ENCODE data around the gene CYLC1. TPM values are rescaled to one million over a fixed set of nuclear protein-coding genes. Genes with fewer than 3 reads are reported as not detected.

CYLC1 gene, protein sequence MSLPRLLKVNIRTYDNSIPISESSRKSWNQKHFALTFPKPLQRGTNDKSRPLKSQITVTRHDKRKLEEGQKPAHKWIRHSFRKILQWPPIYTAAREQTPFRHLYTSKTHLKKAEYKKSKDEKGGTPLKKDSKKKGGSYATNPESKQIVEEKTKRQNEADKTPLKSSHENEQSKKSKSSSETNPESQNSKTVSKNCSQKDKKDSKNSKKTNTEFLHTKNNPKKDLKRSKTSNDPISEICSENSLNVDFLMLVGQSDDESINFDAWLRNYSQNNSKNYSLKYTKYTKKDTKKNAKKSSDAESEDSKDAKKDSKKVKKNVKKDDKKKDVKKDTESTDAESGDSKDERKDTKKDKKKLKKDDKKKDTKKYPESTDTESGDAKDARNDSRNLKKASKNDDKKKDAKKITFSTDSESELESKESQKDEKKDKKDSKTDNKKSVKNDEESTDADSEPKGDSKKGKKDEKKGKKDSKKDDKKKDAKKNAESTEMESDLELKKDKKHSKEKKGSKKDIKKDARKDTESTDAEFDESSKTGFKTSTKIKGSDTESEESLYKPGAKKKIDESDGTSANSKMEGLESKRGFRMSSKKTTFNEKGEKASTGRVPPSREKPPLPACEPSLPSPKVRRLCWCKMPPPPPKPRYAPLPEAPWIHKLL
- not detected for total RNA-seq

GRCh38 chrX:83860846-83861245 lies at the start of gene CYLC1:
TSS of gene CYLC1 (plus strand) at chrX:83861146. CDS start at chrX:83861183, 37 bp downstream.
- no peak within 1 kb of the TSS for H3K27ac Mint-ChIP-seq
- H3K9me3 Mint-ChIP-seq: peaks cover 10% of the 10 kb centered on the region
- no peaks in the 10 kb centered on the region for H3K36me3 Mint-ChIP-seq (ENCODE audit: low read depth)
- no peaks in the 10 kb centered on the region for H3K4me1 Mint-ChIP-seq
- H3K4me3 Mint-ChIP-seq: no peak within 1 kb of the TSS
- H3K27me3 Mint-ChIP-seq: no peaks in the 10 kb centered on the region
- no peak for ATAC-seq (replicated peaks)

GRCh38 chrX:83819304-83819703 lies 41.6 kb upstream of the CYLC1 start:
- no peaks in the 10 kb centered on the region for H3K36me3 Mint-ChIP-seq (ENCODE audit: low read depth)
- H3K4me1 Mint-ChIP-seq: no peaks in the 10 kb centered on the region
- no peaks in the 10 kb centered on the region for H3K27me3 Mint-ChIP-seq
- no peak for ATAC-seq (replicated peaks)
- H3K9me3 Mint-ChIP-seq: peaks cover 3% of the 10 kb centered on the region
- H3K27ac Mint-ChIP-seq: no peak overlapping the region
- H3K4me3 Mint-ChIP-seq: no peak overlapping the region

- Mint-ChIP-seq H3K27ac (no peak overlapping the region), H3K27me3 (no peaks in the 10 kb centered on the region), H3K4me3 (no peak overlapping the region), H3K4me1 (no peaks in the 10 kb centered on the region), H3K36me3 (ENCODE audit: low read depth) (no peaks in the 10 kb centered on the region), H3K9me3 (peaks cover 3% of the 10 kb centered on the region)
- no peak for ATAC-seq (replicated peaks)
These were observed 31.1 kb upstream of the CYLC1 start for GRCh38 chrX:83829874-83830273.

- Mint-ChIP-seq H3K27me3 (no peaks in the 10 kb centered on the region), H3K36me3 (ENCODE audit: low read depth) (no peaks in the 10 kb centered on the region), H3K27ac (no peak overlapping the region), H3K4me3 (no peak overlapping the region), H3K4me1 (no peaks in the 10 kb centered on the region), H3K9me3 (no peaks in the 10 kb centered on the region)
- no peak for ATAC-seq (replicated peaks)
These were observed 15.5 kb upstream of the CYLC1 start for GRCh38 chrX:83845397-83845796.

DNA sequence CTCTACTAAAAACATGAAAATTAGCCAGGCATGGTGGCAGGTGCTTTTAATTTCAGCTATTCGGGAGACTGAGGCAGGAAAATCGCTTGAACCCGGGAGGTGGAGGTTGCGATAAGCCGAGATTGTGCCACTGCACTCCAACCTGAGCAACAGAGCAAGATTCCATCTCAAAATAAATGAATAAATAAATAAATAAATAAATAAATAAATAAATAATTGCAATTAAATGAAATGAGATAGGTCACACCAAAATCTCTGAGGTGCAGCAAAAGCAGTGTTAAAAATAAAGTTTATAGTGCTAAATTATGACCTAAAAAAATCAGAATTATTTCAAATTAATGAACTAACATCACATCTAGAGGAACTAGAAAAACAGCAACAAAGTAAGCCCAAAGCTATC lies 13.6 kb upstream of the CYLC1 start:
- H3K27ac Mint-ChIP-seq: no peak overlapping the region
- no peaks in the 10 kb centered on the region for H3K36me3 Mint-ChIP-seq (ENCODE audit: low read depth)
- no peaks in the 10 kb centered on the region for H3K4me1 Mint-ChIP-seq
- no peaks in the 10 kb centered on the region for H3K27me3 Mint-ChIP-seq
- H3K9me3 Mint-ChIP-seq: no peaks in the 10 kb centered on the region
- no peak for ATAC-seq (replicated peaks)
- no peak overlapping the region for H3K4me3 Mint-ChIP-seq

- no peak overlapping the region for H3K4me3 Mint-ChIP-seq
- H3K4me1 Mint-ChIP-seq: no peaks in the 10 kb centered on the region
- ATAC-seq (replicated peaks): no peak
- H3K27me3 Mint-ChIP-seq: no peaks in the 10 kb centered on the region
- no peak overlapping the region for H3K27ac Mint-ChIP-seq
- H3K36me3 Mint-ChIP-seq (ENCODE audit: low read depth): no peaks in the 10 kb centered on the region
- H3K9me3 Mint-ChIP-seq: no peaks in the 10 kb centered on the region
These were observed 27.6 kb downstream of the CYLC1 start for GRCh38 chrX:83888585-83888984.

DNA sequence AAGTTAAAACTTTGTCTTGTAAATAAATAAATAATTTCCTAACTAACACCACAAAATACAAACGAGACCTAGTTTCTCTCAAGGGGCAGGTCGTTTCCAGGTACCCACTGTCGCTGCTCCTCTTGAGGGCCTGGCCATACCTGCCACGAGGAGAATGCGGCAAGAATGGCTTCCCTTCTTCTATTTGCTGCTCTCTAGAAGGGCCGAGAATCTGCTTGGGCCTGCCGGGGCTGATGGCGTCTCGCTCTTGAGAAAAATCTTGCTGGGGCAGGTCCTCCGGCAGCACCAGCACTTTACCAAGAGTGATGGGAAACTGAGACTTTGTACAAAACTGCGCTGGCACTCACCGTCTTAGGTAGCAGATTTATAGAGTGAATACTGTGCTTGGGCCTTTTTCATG lies 31.5 kb downstream of the CYLC1 start:
- no peak overlapping the region for H3K27ac Mint-ChIP-seq
- ATAC-seq (replicated peaks): no peak
- H3K4me3 Mint-ChIP-seq: no peak overlapping the region
- no peaks in the 10 kb centered on the region for H3K36me3 Mint-ChIP-seq (ENCODE audit: low read depth)
- no peaks in the 10 kb centered on the region for H3K27me3 Mint-ChIP-seq
- H3K4me1 Mint-ChIP-seq: no peaks in the 10 kb centered on the region
- H3K9me3 Mint-ChIP-seq: no peaks in the 10 kb centered on the region

DNA sequence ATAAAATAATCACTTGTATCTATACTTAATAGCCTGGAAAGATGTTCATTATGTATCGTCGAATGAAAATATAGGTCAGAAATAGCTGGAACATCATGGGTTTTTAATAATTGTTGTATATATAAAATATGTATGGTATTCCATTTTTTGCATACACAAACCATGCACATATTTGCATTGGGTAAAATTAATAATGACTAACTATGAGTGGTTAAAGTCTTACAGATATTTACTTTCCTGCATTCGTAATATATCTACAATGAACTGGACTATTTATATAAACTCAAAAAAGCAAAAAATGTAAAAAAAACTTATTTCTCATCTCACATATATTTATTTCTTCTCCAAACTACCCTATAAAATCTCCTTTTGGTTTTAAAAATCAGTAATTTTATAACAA lies 46.0 kb downstream of the CYLC1 start:
- Mint-ChIP-seq H3K36me3 (ENCODE audit: low read depth) (no peaks in the 10 kb centered on the region), H3K27ac (no peak overlapping the region), H3K27me3 (no peaks in the 10 kb centered on the region), H3K4me1 (no peaks in the 10 kb centered on the region), H3K9me3 (no peaks in the 10 kb centered on the region), H3K4me3 (no peak overlapping the region)
- ATAC-seq (replicated peaks): no peak

DNA sequence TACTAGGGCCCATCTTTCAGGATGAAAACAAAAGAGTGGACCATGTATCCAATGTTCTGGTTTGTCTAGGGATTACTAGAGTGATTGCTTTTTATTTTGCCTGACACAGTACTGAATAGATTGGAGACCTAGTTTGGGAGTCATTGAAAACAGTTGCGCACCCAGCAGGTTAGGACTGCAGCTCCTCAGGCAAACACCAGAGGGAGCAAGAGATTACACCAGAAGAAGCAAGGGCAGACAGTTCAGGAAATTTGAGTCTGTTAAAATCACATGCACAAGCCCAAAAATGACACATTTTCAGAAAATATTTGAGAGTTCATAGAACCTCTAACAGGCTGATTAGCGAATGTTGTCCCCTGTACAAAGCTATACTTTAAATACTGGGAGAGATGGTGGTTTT lies 55.6 kb downstream of the CYLC1 start:
- H3K27me3 Mint-ChIP-seq: no peaks in the 10 kb centered on the region
- H3K36me3 Mint-ChIP-seq (ENCODE audit: low read depth): no peaks in the 10 kb centered on the region
- ATAC-seq (replicated peaks): no peak
- no peak overlapping the region for H3K27ac Mint-ChIP-seq
- H3K4me3 Mint-ChIP-seq: no peak overlapping the region
- H3K9me3 Mint-ChIP-seq: no peaks in the 10 kb centered on the region
- H3K4me1 Mint-ChIP-seq: no peaks in the 10 kb centered on the region

GRCh38 chrX:83934220-83934619 lies 73.3 kb downstream of the CYLC1 start:
- Mint-ChIP-seq H3K4me3 (no peak overlapping the region), H3K9me3 (no peaks in the 10 kb centered on the region), H3K4me1 (no peaks in the 10 kb centered on the region), H3K27me3 (no peaks in the 10 kb centered on the region), H3K36me3 (ENCODE audit: low read depth) (no peaks in the 10 kb centered on the region), H3K27ac (no peak overlapping the region)
- ATAC-seq (replicated peaks): no peak

Measured in activated T-helper 17 cell treated with anti-CD3 and anti-CD28 coated beads, Interleukin-2, amount 50 U/mL, for 72 hours (primary cell).